Keratinocyte (primary cell): Measurements from ENCODE around the gene PPME1. TPM values are rescaled to one million over a fixed set of nuclear protein-coding genes. Genes with fewer than 3 reads are reported as not detected.
A peak's percentile ranks its signal among the peaks of the same experiment; 100 is the strongest.

Experiments used
- DNase-seq: peaks from one replicate; pipeline ENCODE4 v3.0.0-alpha.2; 2011; ENCODE audit warnings: low read depth, missing footprints, low spot score
- FAIRE-seq: peaks from 2 replicates; lab custom pipeline; 2011; peaks lifted over from hg19 to GRCh38; lab: Jason Lieb, UNC
- H2AFZ ChIP-seq: 2 replicates; pipeline ENCODE4 v1.6.0; 2012; ENCODE audit warnings: low read length, control low read depth, inconsistent platforms; ENCODE audit not compliant: control insufficient read depth
- H3K27ac ChIP-seq: 2 replicates; pipeline ENCODE4 v1.5.1; 2011; ENCODE audit warnings: low read length; ENCODE audit not compliant: control insufficient read depth, insufficient read depth
- H3K27me3 ChIP-seq: 3 replicates; pipeline ENCODE4 v1.6.0; 2011; ENCODE audit warnings: low read length; ENCODE audit not compliant: control insufficient read depth, insufficient read depth; ENCODE audit errors: extremely low read depth
- H3K36me3 ChIP-seq, 2 experiments: 2 replicates in 1 of 2; 3 replicates in 1 of 2; pipeline ENCODE4 v1.5.1; 2011; ENCODE audit warnings: low read length in 2 of 2, mild to moderate bottlenecking in 1 of 2; ENCODE audit not compliant: control insufficient read depth in 2 of 2, insufficient read depth in 2 of 2; ENCODE audit errors: extremely low read depth in 1 of 2
- H3K4me1 ChIP-seq: 3 replicates; pipeline ENCODE4 v1.5.1; 2011; ENCODE audit warnings: low read length; ENCODE audit not compliant: control insufficient read depth, insufficient read depth; ENCODE audit errors: extremely low read depth
- H3K4me2 ChIP-seq: 3 replicates; pipeline ENCODE4 v1.6.0; 2011; ENCODE audit warnings: low read depth, low read length; ENCODE audit not compliant: control insufficient read depth, insufficient read depth; ENCODE audit errors: extremely low read depth
- H3K4me3 ChIP-seq, 3 experiments: fragments of 200-600 bp in 1 of 3; sonication (generic) in 1 of 3; 2 replicates in 2 of 3; 3 replicates in 1 of 3; pipeline ENCODE4 v1.5.1; 2011 to 2016; ENCODE audit warnings: low read length in 3 of 3, mild to moderate bottlenecking in 3 of 3, control low read depth in 2 of 3, inconsistent platforms in 1 of 3, low read depth in 1 of 3, mixed read lengths in 1 of 3, mixed run types in 1 of 3, moderate library complexity in 1 of 3; ENCODE audit not compliant: control insufficient read depth in 2 of 3, insufficient read depth in 2 of 3; ENCODE audit errors: extremely low read depth in 1 of 3
- H3K79me2 ChIP-seq: 2 replicates; pipeline ENCODE4 v1.6.0; 2012; ENCODE audit warnings: low read length; ENCODE audit not compliant: control insufficient read depth, insufficient read depth
- H3K9ac ChIP-seq: 3 replicates; pipeline ENCODE4 v1.6.0; 2011; ENCODE audit warnings: low read length; ENCODE audit not compliant: control insufficient read depth, insufficient read depth; ENCODE audit errors: extremely low read depth
- H3K9me1 ChIP-seq: 3 replicates; pipeline ENCODE4 v1.6.0; 2011; ENCODE audit warnings: low read length; ENCODE audit not compliant: control insufficient read depth, insufficient read depth; ENCODE audit errors: extremely low read depth
- H3K9me3 ChIP-seq: 2 replicates; pipeline ENCODE4 v1.5.1; 2012; ENCODE audit warnings: low read depth, low read length; ENCODE audit not compliant: control insufficient read depth
- H4K20me1 ChIP-seq: 3 replicates; pipeline ENCODE4 v1.6.0; 2011; ENCODE audit warnings: low read length; ENCODE audit not compliant: control insufficient read depth, insufficient read depth; ENCODE audit errors: extremely low read depth
- EZH2 ChIP-seq: IDR thresholded peaks from one replicate; pipeline ENCODE4 v1.6.1; 2012; ENCODE audit warnings: inconsistent platforms, mild to moderate bottlenecking, low read length, moderate library complexity
- dilution Hi-C: fragments of 300-500 bp; cut with MboI; formaldehyde crosslinking; loops from one replicate; pipeline ENCODE4 v1.7.0; 2020; ENCODE audit warnings: low sequenced_read_pairs; ENCODE audit not compliant: extremely low pct_ligation_motif_present
- polyA plus RNA-seq, 5 experiments: library from polyadenylated mRNA; depleted of rRNA in 3 of 5; stranded (reverse) in 3 of 5; stranded (forward) in 1 of 5; unstranded in 1 of 5; fragments of >200 nt; gene quantifications; 1 replicate in 1 of 5; 2 replicates in 3 of 5; 3 replicates in 1 of 5; pipeline versions ENCODE4 v1.2.1 to v1.2.3, GENCODE V29; 2011 to 2012; ENCODE audit warnings: missing spikeins in 2 of 5, low read depth in 1 of 5, low replicate concordance in 1 of 5
- TF ChIP-seq, protein P1 (sequence below), 3 experiments: IDR thresholded peaks in 1 of 3; conservative IDR thresholded peaks in 1 of 3; optimal IDR thresholded peaks in 1 of 3; 2 replicates in 2 of 3; 3 replicates in 1 of 3; pipeline versions ENCODE3 to v1.5.1; 2011; ENCODE audit warnings: low read length in 3 of 3, mild to moderate bottlenecking in 3 of 3, moderate library complexity in 2 of 3, control low read depth in 1 of 3, inconsistent platforms in 1 of 3; ENCODE audit not compliant: insufficient read depth in 2 of 3; ENCODE audit errors: extremely low read depth in 1 of 3

The PPME1 gene
- polyA plus RNA-seq, 1 donor (not counting 4 experiments of a cell fraction or from before 2014, with no cell fraction given): 34.0 TPM

DNA sequence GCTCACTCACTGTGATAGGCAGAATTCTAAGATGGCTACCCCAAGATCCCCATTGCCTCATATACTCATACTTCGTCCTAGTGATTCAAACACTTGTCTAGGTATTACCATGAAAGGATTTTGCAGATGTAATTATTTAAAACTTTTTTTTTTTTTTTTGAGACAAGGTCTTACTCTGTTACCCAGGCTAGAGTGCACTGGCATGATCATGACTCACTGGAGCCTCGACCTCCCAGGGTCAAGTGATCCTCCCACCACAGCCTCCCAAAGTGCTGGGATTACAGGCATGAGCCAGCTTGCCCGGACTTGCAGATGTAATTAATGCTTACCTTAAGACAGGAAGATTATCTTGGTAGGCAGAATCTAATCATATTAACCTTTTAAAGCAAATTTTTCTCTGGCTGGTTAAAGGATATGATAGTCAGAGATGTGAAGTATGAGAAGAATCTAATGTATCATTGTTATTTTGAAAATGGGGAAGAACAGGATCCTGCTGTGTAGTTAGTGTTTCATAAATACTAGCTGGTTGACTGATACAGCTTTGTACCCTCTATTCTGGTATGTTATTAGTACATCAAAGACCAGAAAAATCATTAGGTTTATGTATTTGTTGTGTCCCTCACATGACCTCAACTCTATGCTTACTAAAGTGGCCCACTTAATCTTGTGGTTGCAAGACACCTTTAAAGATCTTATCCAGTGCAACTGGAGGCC, 35.8 kb upstream of the PPME1 start:
- H3K9me3 ChIP-seq: no peaks in the 10 kb centered on the region
- H3K79me2 ChIP-seq: no peaks in the 10 kb centered on the region
- peaks cover 28% of the 10 kb centered on the region for H3K4me1 ChIP-seq
- H3K9me1 ChIP-seq: no peaks in the 10 kb centered on the region
- DNase-seq (peak; percentile 77), FAIRE-seq (no peak)
- no peak overlapping the region for H2AFZ ChIP-seq
- peak overlapping the region; percentile 13 for H3K27ac ChIP-seq
- H3K4me2 ChIP-seq: peak overlapping the region; percentile 50
- no peak overlapping the region for H3K9ac ChIP-seq
- dilution Hi-C loops: no loop called here
- H4K20me1 ChIP-seq: no peaks in the 10 kb centered on the region
- H3K27me3 ChIP-seq: no peaks in the 10 kb centered on the region
- H3K4me3 ChIP-seq: no peak overlapping the region
- peaks cover 1 to 3% of the 10 kb centered on the region in 2 experiments for H3K36me3 ChIP-seq
- TF ChIP-seq EZH2: no peak
- TF ChIP-seq, protein P1, sequence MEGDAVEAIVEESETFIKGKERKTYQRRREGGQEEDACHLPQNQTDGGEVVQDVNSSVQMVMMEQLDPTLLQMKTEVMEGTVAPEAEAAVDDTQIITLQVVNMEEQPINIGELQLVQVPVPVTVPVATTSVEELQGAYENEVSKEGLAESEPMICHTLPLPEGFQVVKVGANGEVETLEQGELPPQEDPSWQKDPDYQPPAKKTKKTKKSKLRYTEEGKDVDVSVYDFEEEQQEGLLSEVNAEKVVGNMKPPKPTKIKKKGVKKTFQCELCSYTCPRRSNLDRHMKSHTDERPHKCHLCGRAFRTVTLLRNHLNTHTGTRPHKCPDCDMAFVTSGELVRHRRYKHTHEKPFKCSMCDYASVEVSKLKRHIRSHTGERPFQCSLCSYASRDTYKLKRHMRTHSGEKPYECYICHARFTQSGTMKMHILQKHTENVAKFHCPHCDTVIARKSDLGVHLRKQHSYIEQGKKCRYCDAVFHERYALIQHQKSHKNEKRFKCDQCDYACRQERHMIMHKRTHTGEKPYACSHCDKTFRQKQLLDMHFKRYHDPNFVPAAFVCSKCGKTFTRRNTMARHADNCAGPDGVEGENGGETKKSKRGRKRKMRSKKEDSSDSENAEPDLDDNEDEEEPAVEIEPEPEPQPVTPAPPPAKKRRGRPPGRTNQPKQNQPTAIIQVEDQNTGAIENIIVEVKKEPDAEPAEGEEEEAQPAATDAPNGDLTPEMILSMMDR (optimal IDR thresholded peaks at IDR 0.05 in 1 of 3, IDR thresholded peaks at IDR 0.05 in 1 of 3, conservative IDR thresholded peaks at IDR 0.05 in 1 of 3; ENCODE audit: extremely low read depth in 1 of 3, insufficient read depth in 2 of 3, low read length in 3 of 3): no peak

DNA sequence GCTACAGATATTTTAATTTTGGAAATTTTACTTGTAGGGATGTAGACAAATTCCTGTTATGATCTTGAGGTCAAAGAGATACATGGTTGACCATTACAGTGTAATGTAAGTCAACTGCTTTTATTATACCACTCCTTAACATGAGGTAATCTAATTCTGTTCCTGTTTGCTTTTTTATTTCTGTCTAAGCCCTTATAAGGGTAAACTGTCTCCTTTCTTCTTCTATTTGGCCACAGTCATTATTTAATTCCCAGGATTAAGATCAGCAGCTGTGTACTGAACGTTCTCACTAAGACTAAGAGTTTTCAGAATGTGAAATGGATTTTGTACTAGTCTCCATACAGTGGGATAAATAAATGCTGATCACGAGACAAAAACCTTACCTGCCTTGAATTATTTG, 33.1 kb upstream of the PPME1 start:
- peaks cover 37% of the 10 kb centered on the region for H3K4me1 ChIP-seq
- H3K9me3 ChIP-seq: no peaks in the 10 kb centered on the region
- no peak for DNase-seq
- dilution Hi-C loops: no loop called here
- H4K20me1 ChIP-seq: no peaks in the 10 kb centered on the region
- TF ChIP-seq, protein P1 (optimal IDR thresholded peaks at IDR 0.05 in 1 of 3, IDR thresholded peaks at IDR 0.05 in 1 of 3, conservative IDR thresholded peaks at IDR 0.05 in 1 of 3; ENCODE audit: extremely low read depth in 1 of 3, insufficient read depth in 2 of 3, low read length in 3 of 3): no peak
- TF ChIP-seq EZH2: no peak
- H3K36me3 ChIP-seq: peaks cover 1 to 3% of the 10 kb centered on the region in 2 experiments
- H3K27me3 ChIP-seq: no peaks in the 10 kb centered on the region
- H3K79me2 ChIP-seq: no peaks in the 10 kb centered on the region
- no peak overlapping the region for H3K9ac ChIP-seq
- H3K27ac ChIP-seq: peak overlapping the region; percentile 79
- H2AFZ ChIP-seq: peak overlapping the region; percentile 38
- FAIRE-seq: no peak
- H3K4me2 ChIP-seq: peak overlapping the region; percentile 80
- no peaks in the 10 kb centered on the region for H3K9me1 ChIP-seq
- H3K4me3 ChIP-seq: peak overlapping the region in 1 of 3 experiments; percentile 40
